IMR-90 (cell line): ENCODE measurements around the gene UPK3A. TPM values are rescaled to one million over a fixed set of nuclear protein-coding genes. Genes with fewer than 3 reads are reported as not detected.

Experiments
- ATAC-seq: fragments of 200-7000 bp; cut with Tn5 transposase; 2 replicates; pipeline ENCODE4 v1.9.1; 2020; ENCODE audit warnings: low read depth, mild to moderate bottlenecking, moderate library complexity
- BruUV-seq: library from RNA; stranded (reverse); fragments of 400-500 nt; replicated peaks from 2 replicates; lab custom pipeline; 2021; lab: Mats Ljungman, UMichigan
- CTCF ChIA-PET: fragments of 300-600 bp; formaldehyde crosslinking; extraction: SDS; loops from one replicate; lab custom pipeline; 2021; ENCODE audit warnings: antibody characterized with exemption; lab: Yijun Ruan, JAX
- POLR2A ChIA-PET: fragments of 300-600 bp; sonication (Branson Sonifier 250); formaldehyde crosslinking; loops from one replicate; lab custom pipeline; 2022; ENCODE audit warnings: antibody characterized with exemption; ENCODE audit not compliant: unreplicated experiment; lab: Charles Lee
- DNase-seq: peaks from one replicate; pipeline ENCODE4 v3.0.0; 2013
- H2AFZ ChIP-seq: replicated peaks from 2 replicates; pipeline ENCODE3; 2013; ENCODE audit warnings: low read length, mild to moderate bottlenecking; ENCODE audit not compliant: poor library complexity
- H2AK5ac ChIP-seq: 2 replicates; pipeline ENCODE4 v1.6.1; 2013; ENCODE audit warnings: low read depth, low read length, inconsistent platforms
- H2AK9ac ChIP-seq: replicated peaks from 2 replicates; pipeline ENCODE3; 2013; ENCODE audit warnings: mild to moderate bottlenecking, low read depth, low read length, moderate library complexity; ENCODE audit not compliant: poor library complexity
- H2BK120ac ChIP-seq: 2 replicates; pipeline ENCODE4 v1.6.1; 2013; ENCODE audit warnings: low read depth, low read length, inconsistent platforms
- H2BK15ac ChIP-seq: 3 replicates; pipeline ENCODE4 v1.6.1; 2013; ENCODE audit warnings: low read depth, low read length, inconsistent platforms
- H2BK20ac ChIP-seq: 2 replicates; pipeline ENCODE4 v1.6.1; 2013; ENCODE audit warnings: low read depth, mild to moderate bottlenecking, inconsistent platforms, low read length, moderate library complexity
- H2BK5ac ChIP-seq: 2 replicates; pipeline ENCODE4 v1.6.1; 2013; ENCODE audit warnings: mild to moderate bottlenecking, low read depth, low read length, inconsistent platforms; ENCODE audit not compliant: poor library complexity, severe bottlenecking
- H3K14ac ChIP-seq: replicated peaks from 2 replicates; pipeline ENCODE4 v1.6.1; 2013; ENCODE audit warnings: low read depth, low read length, inconsistent platforms
- H3K18ac ChIP-seq: 2 replicates; pipeline ENCODE4 v1.6.1; 2013; ENCODE audit warnings: low read depth, low read length, control low read depth
- H3K23ac ChIP-seq: 2 replicates; pipeline ENCODE4 v1.6.1; 2013; ENCODE audit warnings: low read depth, low read length, inconsistent platforms
- H3K27ac ChIP-seq: 2 replicates; pipeline ENCODE4 v1.5.1; 2013; ENCODE audit warnings: mild to moderate bottlenecking, control low read depth, low read length; ENCODE audit not compliant: insufficient read depth
- H3K27me3 ChIP-seq: 2 replicates; pipeline ENCODE4 v1.6.1; 2013; ENCODE audit warnings: low read length; ENCODE audit not compliant: control insufficient read depth, insufficient read depth
- H3K36me3 ChIP-seq: 2 replicates; pipeline ENCODE4 v1.6.1; 2013; ENCODE audit warnings: low read length, mixed read lengths; ENCODE audit not compliant: control insufficient read depth, insufficient read depth
- H3K4ac ChIP-seq: 2 replicates; pipeline ENCODE4 v1.6.1; 2013; ENCODE audit warnings: low read depth, low read length, inconsistent platforms
- H3K4me1 ChIP-seq: 2 replicates; pipeline ENCODE4 v1.6.1; 2013; ENCODE audit warnings: low read length, mixed read lengths; ENCODE audit not compliant: control insufficient read depth, insufficient read depth
- H3K4me2 ChIP-seq: 2 replicates; pipeline ENCODE4 v1.6.1; 2013; ENCODE audit warnings: low read depth, mild to moderate bottlenecking, control low read depth, low read length, moderate library complexity
- H3K4me3 ChIP-seq: 2 replicates; pipeline ENCODE4 v1.5.1; 2013; ENCODE audit warnings: low read depth, mild to moderate bottlenecking, control low read depth, low read length, moderate library complexity; ENCODE audit not compliant: insufficient read depth
- H3K56ac ChIP-seq: 2 replicates; pipeline ENCODE4 v1.6.1; 2013; ENCODE audit warnings: low read length, inconsistent platforms; ENCODE audit not compliant: insufficient read depth; ENCODE audit errors: extremely low read depth
- H3K79me1 ChIP-seq, 2 experiments: 2 replicates each; pipeline ENCODE4 v1.6.1; 2013; ENCODE audit warnings: low read length in 2 of 2, inconsistent platforms in 1 of 2, low read depth in 1 of 2
- H3K9ac ChIP-seq: 2 replicates; pipeline ENCODE4 v1.6.1; 2013; ENCODE audit warnings: low read depth, low read length, control low read depth
- H3K9me1 ChIP-seq: 2 replicates; pipeline ENCODE4 v1.6.1; 2013; ENCODE audit warnings: low read length, inconsistent platforms; ENCODE audit not compliant: insufficient read depth
- H3K9me3 ChIP-seq: 2 replicates; pipeline ENCODE4 v1.6.1; 2013; ENCODE audit warnings: low read length; ENCODE audit not compliant: control insufficient read depth, insufficient read depth
- H4K20me1 ChIP-seq: 2 replicates; pipeline ENCODE4 v1.6.1; 2013; ENCODE audit warnings: low read length, inconsistent platforms; ENCODE audit not compliant: insufficient read depth
- H4K5ac ChIP-seq: 2 replicates; pipeline ENCODE4 v1.6.1; 2013; ENCODE audit warnings: mild to moderate bottlenecking, low read depth, low read length, control low read depth
- H4K8ac ChIP-seq, 2 experiments: 2 replicates each; pipeline ENCODE4 v1.6.1; 2013; ENCODE audit warnings: low read depth in 2 of 2, low read length in 2 of 2, control low read depth in 1 of 2, inconsistent platforms in 1 of 2
- H4K91ac ChIP-seq: 2 replicates; pipeline ENCODE4 v1.6.1; 2013; ENCODE audit warnings: low read depth, low read length, inconsistent platforms; ENCODE audit not compliant: insufficient read depth
- CEBPB ChIP-seq: IDR thresholded peaks from 2 replicates; pipeline ENCODE4 v1.6.1; 2012; ENCODE audit warnings: low read depth, low read length, improper control_type of control experiment
- CHD1 ChIP-seq: IDR thresholded peaks from 2 replicates; pipeline ENCODE4 v1.6.1; 2012; ENCODE audit warnings: low read depth, low read length, improper control_type of control experiment
- FOS ChIP-seq: fragments of 150-350 bp; IDR thresholded peaks from 2 replicates; pipeline ENCODE4 v1.6.1; 2016; ENCODE audit warnings: low read depth, low read length
- RCOR1 ChIP-seq: IDR thresholded peaks from 2 replicates; pipeline ENCODE4 v1.6.1; 2012; ENCODE audit warnings: mild to moderate bottlenecking, low read length, improper control_type of control experiment; ENCODE audit not compliant: insufficient replicate concordance
- SMC3 ChIP-seq: fragments of 150-350 bp; IDR thresholded peaks from 2 replicates; pipeline ENCODE4 v1.6.1; 2016; ENCODE audit warnings: low read depth, mild to moderate bottlenecking, antibody characterized with exemption, low read length, moderate library complexity
- WGBS, 2 experiments: methylation state at CpG; one replicate each; pipeline versions ENCODE4 v1.1.5 to v1.1.7; 2013; ENCODE audit warnings: missing lambda C conversion rate in 2 of 2; ENCODE audit not compliant: insufficient read length in 1 of 2; ENCODE audit errors: extremely low coverage in 2 of 2; 5-methylcytosine and 5-hydroxymethylcytosine counted together
- dilution Hi-C: fragments of 300-500 bp; cut with HindIII; formaldehyde crosslinking; loops from one replicate; pipeline ENCODE4 v1.14.3; 2018; ENCODE audit warnings: low sequenced_read_pairs; ENCODE audit not compliant: unreplicated experiment
- in situ Hi-C: fragments of 300-500 bp; cut with MboI; formaldehyde crosslinking; loops from 3 replicates; pipeline ENCODE4 v1.14.3; 2019; ENCODE audit warnings: low sequenced_read_pairs, inconsistent platforms, mixed read lengths
- intact Hi-C: fragments of 100-400 bp; cut with micrococcal nuclease; formaldehyde crosslinking; loops from 2 replicates; pipeline ENCODE4 v1.10.0; 2022
- polyA plus RNA-seq, 3 experiments: library from polyadenylated mRNA; depleted of rRNA; stranded (reverse); fragments of >200 nt; gene quantifications; 2 replicates each; pipeline ENCODE4 v1.2.3, GENCODE V29; 2012; ENCODE audit warnings: low replicate concordance in 1 of 3
- total RNA-seq: library from RNA; depleted of rRNA; stranded (reverse); fragments of >200 nt; gene quantifications from 2 replicates; pipeline ENCODE4 v1.2.3, GENCODE V29; 2012
- TF ChIP-seq, protein P1 (sequence below): fragments of 150-350 bp; IDR thresholded peaks from 2 replicates; pipeline ENCODE4 v1.6.1; 2016; ENCODE audit warnings: low read depth, mild to moderate bottlenecking, low read length, moderate library complexity, borderline replicate concordance

UPK3A gene
- total and polyA plus RNA-seq, 2 of the 4 experiments (the other 2 are of a cell fraction): not detected

DNA sequence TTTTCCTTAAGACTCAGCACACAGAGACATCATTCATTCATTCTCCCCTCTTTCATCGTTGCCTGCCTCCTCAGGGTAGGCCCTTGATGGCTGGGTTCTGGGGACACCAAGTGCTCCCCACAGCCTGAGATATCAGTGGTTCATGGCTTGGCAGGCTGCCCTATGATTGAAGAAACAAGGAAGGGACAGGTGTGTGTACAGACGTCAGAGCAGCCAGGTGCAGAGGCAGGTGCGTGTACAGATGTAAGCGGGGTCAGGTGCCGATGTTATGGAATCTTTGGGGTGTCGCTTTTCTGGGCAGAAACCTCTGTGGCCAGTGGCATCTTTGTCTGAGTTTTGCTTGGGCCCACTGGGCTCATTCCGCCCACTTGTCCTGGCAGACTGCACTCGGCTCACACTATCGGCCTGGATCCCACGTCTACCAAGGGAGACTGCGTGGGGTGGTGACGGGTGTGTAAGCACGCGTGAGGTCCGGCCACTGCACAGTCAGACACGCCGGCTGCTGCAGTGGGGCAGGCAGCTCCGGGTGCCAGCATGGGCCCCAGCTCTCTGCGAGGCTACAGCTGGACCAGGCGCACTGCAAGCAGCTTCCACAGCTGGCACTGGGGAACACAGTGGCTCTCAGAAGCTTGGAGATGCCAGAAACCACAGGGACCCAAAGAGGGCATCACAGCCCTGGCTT is 23.2 kb upstream of the UPK3A start:
- in situ Hi-C loops: loop anchor here (5.0 kb wide), 1 partner anchor 159 kb away; no protein-coding TSS in a partner anchor

More for the DNA sequence above, 23.2 kb upstream of the UPK3A start:
- Histone ChIP-seq H4K8ac (no peak overlapping the region), H2AFZ (no peak overlapping the region), H2BK120ac (no peak overlapping the region), H3K27ac (no peak overlapping the region), H3K23ac (no peak overlapping the region), H3K4me3 (no peak overlapping the region), H3K9me1 (no peaks in the 10 kb centered on the region), H2BK5ac (no peak overlapping the region), H2AK9ac (no peak overlapping the region), H4K91ac (no peak overlapping the region), H4K5ac (no peak overlapping the region), H3K9ac (no peak overlapping the region), H3K14ac (no peak overlapping the region), H3K4ac (no peak overlapping the region), H3K56ac (no peak overlapping the region), H2BK20ac (no peak overlapping the region), H2BK15ac (no peak overlapping the region), H3K18ac (no peak overlapping the region), H3K79me1 (no peaks in the 10 kb centered on the region), H2AK5ac (no peak overlapping the region), H3K9me3 (peaks cover 3% of the 10 kb centered on the region; the same call in 1 of the 2 replicates), H3K4me1 (peaks cover 2% of the 10 kb centered on the region; the same call in 1 of the 2 replicates), H4K20me1 (no peaks in the 10 kb centered on the region), H3K27me3 (no peaks in the 10 kb centered on the region), H3K36me3 (no peaks in the 10 kb centered on the region), H3K4me2 (no peak overlapping the region)
- ChIA-PET CTCF (interaction anchor here (1.0 kb wide), 1 partner anchor 160 kb away, joined by 3 read pairs; no protein-coding TSS in a partner anchor), POLR2A (no interaction called here)
- intact Hi-C loops: loop anchor here (5.0 kb wide), 2 partner anchors 89 to 284 kb away; no protein-coding TSS in a partner anchor
- dilution Hi-C loops: no loop called here
- 90% methylated on average over 17 of the region's 20 CpGs; no CpG with 5 or more reads in 1 of the 2 experiments for WGBS, 2 experiments
- BruUV-seq: no TSS peak
- ATAC-seq (no peak), DNase-seq (no peak)
- no peak for TF ChIP-seq SMC3
- TF ChIP-seq, protein P1, sequence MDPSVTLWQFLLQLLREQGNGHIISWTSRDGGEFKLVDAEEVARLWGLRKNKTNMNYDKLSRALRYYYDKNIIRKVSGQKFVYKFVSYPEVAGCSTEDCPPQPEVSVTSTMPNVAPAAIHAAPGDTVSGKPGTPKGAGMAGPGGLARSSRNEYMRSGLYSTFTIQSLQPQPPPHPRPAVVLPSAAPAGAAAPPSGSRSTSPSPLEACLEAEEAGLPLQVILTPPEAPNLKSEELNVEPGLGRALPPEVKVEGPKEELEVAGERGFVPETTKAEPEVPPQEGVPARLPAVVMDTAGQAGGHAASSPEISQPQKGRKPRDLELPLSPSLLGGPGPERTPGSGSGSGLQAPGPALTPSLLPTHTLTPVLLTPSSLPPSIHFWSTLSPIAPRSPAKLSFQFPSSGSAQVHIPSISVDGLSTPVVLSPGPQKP: no peak
- no peak for TF ChIP-seq CHD1
- no peak for TF ChIP-seq RCOR1
- TF ChIP-seq FOS: no peak
- no peak for TF ChIP-seq CEBPB
